Endothelial cell of hepatic sinusoid (primary cell): ENCODE data around the gene ECHDC3.

Experiments used
- in situ Hi-C: cut with HindIII; loops from 2 replicates; pipeline ENCODE4 v1.10.0; 2017; ENCODE audit warnings: low sequenced_read_pairs

Gene ECHDC3

DNA sequence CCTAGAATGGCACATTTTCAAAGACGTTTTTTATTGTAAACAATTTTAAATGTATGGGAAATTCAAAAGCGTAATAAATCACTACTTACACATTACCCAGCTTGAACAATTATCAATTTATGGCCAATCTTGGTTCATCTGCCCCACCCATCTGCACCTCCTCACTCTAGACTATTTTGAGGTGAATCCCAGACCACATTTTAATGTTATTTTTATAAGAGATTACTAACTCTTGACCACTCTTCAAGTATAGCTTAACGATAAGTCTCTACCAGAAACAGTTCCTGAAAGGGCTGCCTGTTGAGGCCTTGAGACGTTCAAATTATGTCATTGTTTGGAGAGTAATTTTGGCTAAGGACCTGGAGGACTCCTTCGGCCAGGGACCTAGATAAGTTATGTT is 33.2 kb downstream of the ECHDC3 start:
- in situ Hi-C loops: no loop called here

DNA sequence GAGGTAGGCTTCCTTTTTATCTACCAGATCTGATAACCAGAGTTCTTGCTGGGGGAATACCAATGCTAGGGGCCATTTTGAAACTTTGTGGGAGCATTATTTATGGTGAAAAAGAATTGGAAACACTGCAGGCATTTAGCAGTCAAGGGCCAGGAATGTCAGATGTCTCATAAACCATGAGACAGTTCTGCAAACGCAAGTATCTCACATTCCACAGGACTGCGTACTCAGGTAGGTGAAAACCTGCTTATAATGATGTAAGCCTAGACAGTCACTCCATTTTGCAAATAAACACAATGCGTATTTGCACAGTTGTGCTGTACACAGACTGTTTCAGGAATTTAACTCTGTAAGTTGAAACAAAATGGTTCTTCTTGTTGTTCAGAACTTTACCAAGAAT is 33.9 kb downstream of the ECHDC3 start:
- in situ Hi-C loops: no loop called here

DNA sequence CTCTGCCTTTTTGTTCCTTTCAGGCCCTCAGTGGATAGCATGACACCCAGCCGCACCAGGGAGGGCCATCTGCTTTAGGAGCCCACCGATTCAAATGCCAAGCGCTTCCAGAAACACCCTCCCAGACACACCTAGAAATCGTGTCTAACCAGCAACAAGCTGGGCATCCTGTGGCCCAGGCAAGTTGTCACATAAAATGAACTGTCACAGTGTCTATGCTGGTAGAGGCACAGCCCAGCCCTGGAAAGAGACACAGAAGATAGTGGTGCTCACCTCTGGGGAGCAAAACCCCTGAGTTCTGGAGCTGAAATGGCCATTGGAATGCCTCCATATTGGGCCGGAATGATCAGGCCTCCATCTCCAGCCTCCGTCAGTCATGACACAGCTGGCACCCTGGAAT is 38.9 kb downstream of the ECHDC3 start:
- in situ Hi-C loops: loop anchor here (5.0 kb wide), 1 partner anchor 41 kb away; the partner anchor contains the start of gene PROSER2

DNA sequence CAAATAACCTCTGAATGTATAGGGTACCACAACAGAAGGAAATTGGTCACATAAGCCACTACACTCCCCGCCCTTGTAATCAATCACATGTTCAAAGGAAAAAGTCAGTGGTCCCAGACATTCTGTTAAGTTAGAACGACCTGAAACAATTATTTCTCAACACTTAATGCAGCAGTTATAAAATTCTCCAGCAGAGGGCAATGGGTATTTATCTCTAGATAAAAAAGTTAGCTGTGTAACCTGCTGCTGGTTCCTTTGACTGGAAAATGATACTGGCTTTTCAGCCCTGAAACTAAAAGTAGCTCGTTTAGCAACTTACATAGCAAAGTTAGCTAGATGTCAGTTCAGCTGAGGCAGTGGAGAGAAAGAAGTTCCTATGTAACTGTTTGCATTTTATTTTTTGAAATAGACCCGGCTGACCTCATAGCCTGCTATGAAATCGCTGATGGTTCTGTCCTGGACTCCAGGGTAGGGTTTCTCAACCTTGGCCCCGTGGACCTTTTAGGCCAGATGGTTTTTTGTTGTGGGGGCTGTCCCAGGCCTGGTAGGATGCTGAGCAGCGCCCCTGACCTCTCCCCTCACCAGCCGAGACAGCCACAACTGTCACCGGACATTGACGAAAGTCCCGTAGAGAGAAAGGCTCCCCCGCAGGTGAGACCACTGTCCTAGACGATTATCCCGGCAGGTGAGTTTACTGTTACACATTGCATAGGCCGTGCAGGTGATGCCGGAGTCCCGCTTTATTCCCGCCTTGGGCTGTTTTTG is 40.8 kb downstream of the ECHDC3 start:
- in situ Hi-C loops: loop anchor here (5.0 kb wide), 1 partner anchor 39 kb away; the partner anchor contains the start of gene PROSER2

DNA sequence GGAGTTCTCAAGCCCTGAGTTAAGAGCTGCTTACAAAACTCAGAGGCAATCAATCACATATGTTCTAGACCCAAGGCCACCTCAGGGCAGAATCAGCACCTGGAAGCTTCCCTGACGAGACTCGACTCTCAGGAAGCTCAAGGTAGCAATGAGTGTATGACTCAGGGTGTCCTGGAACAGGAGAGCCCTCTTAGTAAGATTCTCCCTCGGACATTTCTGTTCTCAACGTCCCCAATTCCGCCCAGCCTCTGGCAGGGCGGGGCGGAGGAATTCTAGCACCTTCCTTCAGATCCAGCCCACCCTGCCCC is 41.3 kb downstream of the ECHDC3 start:
- in situ Hi-C loops: loop anchor here (5.0 kb wide), 1 partner anchor 39 kb away; the partner anchor contains the start of gene PROSER2

DNA sequence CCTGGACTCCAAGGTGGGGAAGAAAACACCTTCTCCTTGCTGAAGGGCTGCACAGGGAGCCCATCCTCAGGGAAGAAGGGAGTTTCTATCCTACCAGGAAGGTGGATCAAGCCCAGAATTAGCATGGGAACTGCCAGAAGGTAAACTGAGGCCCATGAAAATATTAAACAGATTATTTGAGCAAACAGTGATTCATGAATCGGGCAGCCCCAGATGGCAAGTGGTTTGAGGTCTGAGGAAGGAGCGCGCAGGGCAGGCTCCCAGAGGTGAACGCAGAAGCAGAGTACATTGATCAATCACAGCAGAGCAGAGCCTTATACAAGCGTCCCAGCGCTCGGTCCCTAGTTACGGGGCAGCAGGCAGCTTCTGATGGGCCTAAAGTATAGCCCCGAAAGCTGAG is 45.2 kb downstream of the ECHDC3 start:
- in situ Hi-C loops: no loop called here

DNA sequence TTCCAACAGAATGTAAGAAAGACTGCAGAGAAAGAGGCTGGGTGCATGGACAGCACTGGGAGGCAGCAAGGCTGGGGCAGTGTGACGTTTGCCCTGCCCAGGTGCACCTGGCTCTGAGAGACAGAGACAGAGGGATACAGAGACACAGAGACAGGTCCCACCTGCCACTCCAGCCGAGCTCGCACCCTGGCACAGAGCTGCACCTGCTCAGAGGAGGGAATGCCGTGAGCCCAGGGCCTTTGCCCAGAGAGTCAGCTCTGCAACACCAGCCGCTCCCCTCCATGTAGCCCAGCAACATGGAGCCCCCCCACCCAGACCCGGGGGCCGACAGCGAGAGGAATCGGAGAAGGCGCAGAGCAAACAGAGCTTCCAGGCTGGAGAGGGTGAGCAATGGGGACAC is 45.7 kb downstream of the ECHDC3 start:
- in situ Hi-C loops: no loop called here

DNA sequence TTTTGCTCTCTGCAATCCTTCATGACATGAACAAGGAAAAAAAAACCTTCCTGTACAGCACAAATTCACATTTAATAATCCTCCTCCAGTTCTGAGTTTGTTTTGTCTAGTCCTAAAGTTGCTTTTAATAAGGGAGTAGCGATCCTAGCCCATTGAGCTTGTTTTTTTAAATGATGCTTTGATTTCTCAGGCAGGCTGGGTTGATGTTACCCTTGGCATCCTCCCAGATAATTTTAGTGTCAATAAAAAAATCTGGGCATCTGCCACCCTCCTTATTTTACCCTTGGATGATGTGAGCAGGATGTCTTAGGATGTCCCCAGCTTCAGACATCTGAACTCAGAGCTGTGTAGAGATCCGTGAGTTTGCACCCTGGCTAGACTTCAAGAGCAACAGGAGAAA is 47.1 kb downstream of the ECHDC3 start:
- in situ Hi-C loops: no loop called here

DNA sequence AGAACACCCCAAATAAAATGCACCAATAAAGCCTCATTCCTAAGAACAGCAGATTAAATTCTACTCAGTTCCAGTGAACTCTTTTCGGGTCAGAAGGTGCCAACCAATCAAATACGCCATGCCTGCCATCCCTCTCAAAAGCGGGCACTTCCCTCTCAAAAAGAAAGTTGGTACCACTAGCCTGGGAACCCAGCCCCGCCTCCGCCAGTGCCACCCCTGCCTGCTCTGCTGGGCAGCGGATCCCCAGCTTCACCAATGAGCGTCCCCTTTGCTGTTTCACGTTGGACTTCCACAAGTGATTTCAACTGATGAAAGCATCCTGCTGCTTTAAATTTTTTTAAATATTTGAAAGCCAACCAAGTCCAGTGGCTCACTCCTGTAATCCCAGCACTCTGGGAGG is 47.8 kb downstream of the ECHDC3 start:
- in situ Hi-C loops: no loop called here

DNA sequence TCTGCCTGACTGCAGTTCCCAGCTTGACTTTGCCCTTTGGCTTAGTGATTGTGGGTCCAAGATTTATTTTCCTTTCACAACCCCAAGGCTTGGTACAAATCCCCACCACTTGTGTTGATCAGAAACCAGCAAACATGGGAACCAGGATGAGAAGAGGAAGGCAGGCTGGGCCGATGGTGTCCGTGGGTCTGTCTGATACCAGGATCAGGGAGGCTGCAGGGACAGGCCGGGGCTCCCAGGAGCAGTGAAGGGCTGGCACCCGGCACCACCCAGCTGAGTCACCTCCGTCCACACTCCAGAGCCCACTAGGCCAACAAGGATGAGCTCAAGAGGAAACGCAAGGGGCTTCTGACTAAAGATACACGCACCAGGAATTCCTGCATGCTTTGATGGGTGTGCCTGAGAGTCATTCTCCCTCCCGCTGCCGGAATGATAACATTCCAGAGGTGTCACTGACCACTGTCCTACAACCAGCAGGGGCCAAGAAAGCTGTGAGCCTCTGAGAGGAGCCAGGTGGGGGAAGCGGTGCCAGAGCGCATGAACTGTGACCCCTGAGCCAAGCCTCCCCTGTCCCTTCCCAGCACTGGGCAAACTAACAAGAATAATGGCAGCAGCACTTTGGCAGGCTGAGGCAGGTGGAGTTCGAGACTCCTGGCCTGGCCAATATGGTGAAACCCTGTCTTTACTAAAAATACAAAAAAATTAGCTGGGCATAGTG is 51.7 kb downstream of the ECHDC3 start:
- in situ Hi-C loops: no loop called here

DNA sequence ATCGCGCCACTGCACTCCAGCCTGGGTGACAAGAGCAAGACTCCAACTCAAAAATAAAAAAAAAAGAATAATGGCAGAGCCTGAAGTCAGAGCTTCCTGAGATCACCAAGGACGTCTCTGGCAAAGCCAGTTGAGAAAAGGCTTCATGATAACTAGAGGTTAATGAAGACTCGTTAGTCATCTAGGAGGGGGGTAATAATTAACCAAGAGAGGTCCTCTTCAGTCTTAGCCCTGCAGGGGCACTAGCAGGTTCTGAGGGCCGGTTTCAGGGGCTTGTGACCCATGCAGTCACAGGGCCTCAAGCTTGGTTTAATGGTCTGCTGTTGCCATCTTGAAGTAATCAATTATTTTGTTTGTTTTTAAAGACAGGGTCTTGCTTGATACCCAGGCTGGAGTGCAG is 52.4 kb downstream of the ECHDC3 start:
- in situ Hi-C loops: no loop called here

DNA sequence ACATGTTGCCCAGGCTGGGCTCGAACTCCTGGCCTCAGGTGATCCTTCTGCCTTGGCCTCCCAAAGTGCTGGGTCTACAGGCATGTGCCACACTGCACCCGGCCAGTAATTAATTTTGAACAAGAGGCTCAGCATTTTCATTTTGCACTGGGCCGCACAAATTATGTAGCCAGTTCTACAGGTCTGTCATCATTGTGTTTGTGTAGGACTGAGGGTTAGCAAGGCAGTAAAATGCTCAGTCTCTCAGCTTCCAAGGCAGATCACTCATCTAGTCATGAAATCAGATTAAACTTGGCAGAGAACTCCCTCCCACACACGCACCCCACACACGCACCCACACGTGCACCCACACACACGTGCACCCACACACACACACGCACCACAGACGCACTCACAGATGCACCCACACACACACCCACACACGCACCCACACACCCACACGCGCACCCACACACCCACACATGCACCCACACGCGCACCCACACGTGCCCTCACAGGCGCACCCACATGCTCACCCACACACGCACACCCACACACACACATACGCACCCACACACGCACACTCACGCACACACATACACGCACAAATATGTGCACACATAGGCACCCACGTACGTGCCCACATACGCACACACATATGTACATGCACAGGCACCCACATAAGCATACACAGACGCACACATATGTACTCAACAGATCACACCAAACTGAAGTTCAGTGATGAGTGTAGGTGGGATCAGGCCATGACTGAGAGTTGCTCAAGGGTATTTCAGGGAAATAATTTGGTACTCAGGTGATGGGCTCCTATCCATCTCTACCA is 53.1 kb downstream of the ECHDC3 start:
- in situ Hi-C loops: no loop called here

DNA sequence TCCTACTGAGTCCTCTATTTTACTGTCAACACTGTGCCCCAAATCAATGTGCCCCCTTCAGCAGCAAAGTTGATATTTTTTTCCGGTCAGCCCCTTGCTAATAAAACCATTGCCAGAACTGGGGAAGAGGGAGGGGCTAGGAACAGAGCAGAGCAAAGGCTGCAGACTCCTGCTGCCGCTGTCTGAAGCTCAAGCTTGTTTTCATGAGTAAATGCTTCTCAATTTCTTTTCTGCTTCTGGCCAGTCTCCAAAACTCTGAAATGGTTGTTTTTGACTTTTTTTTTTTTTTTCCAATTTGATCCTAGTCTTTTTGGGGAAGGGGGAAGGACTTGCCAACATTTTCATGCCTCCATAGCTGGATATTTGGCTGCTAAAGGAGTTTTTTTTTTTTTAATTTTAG is 54.3 kb downstream of the ECHDC3 start:
- in situ Hi-C loops: no loop called here

DNA sequence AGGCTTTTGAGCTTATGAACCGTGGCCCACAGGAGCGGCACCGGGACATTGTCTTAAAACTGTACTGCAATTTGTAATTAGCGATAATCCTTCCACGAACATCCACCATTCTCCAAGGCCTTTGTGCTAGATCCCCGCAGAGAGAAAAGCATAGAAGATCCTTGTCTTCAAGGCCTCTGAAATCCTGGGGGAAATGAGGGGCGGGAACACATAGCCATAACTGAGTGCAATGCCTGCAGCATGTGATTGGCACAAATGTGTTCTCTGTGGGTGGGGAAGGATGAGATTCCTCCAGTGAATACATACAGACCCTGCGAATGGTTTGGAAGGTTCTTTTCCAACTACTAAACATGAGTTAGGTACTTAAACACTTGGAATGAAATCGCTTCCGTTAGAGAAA is 55.1 kb downstream of the ECHDC3 start:
- in situ Hi-C loops: no loop called here

DNA sequence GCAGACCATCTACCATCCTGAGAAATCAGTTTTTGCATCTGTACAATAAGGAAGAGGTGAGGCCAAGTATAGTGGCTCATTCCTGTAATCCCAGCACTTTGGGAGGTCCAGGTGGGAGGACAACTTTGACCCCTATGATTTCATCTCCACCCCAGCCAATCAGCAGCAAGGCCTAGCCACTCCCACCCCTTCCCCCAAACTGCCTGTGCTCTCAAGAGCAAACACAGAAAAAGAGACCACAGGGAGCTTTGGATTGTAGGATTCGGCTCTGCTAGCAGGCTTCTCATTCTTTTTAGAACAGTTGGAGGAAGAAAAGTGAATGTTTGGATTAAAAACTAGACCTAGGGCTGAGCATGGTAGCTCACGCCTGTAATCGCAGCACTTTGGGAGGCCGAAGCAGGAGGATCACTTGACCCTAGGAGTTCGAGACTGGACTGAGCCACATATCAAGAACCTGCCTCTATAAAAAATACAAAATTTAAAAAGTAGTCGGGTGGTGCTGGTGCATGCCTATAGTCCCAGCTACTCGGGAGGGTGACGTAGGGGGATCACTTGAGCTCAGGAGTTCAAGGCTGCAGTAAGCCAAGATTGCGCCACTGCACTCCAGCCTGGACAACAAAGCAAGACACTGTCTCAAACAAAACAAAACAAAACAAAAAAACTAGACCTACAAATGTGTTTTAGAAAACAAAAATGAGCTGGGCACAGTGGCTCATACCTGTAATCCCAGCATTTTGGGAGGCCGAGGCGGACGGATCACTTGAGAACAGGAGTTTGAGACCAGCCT is 55.9 kb downstream of the ECHDC3 start:
- in situ Hi-C loops: no loop called here

DNA sequence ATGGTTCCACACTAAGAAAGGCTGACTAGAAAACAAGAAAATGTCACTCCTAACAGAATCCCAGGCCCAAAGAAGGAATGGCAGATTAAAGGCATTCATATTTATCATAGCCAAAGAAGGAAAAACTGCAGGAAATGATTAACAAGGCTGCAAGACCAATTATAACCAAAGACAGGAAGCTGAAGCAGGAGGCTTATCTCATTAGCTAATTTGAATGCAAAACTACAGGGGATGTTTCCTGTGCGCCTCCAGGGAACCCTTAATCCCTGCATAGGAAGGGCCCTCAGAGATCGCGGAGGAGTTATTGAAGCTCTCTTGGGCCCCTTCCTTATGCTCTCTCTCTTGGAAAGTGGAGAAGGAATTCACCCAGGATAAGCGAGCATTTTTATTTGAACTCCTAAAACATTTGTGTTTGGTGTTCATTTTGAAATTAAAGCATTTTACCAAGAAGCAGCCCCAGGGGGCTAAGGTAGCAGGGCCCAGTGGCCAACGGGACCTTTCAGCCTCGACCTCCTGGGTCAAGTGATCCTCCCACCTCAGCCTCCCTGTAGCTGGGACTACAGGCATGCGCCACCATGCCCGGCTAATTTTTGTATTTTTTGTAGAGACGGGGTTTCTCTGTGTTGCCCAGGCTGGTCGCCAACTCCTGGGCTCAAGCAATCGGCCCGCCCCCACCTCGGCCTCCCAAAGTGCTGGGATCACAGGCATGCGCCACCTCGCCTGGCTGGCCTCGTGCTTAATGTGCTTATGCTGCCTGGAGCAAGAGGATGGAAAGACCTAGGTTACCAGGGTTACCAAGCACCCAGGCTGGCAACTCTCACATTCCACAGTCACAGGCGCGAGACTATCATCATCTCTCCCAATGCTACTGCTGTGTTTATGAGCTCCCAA is 56.9 kb downstream of the ECHDC3 start:
- in situ Hi-C loops: no loop called here

DNA sequence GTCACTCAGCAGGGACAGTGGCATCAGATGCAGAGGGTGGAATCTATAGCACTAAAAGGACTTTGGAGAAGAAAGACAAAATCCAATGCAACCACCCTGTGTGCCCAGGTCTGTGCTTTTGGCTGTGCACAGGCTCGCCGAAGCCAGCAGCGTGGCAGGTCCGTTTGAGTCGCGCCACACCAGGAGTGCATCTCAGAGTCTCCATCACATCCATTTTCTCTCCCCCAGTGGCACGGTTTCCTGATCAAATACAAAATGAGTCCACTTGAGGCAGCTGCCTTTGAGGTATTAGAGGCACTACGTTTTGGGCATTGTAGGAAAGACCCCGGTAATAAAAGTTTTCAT is 57.5 kb downstream of the ECHDC3 start:
- in situ Hi-C loops: no loop called here

DNA sequence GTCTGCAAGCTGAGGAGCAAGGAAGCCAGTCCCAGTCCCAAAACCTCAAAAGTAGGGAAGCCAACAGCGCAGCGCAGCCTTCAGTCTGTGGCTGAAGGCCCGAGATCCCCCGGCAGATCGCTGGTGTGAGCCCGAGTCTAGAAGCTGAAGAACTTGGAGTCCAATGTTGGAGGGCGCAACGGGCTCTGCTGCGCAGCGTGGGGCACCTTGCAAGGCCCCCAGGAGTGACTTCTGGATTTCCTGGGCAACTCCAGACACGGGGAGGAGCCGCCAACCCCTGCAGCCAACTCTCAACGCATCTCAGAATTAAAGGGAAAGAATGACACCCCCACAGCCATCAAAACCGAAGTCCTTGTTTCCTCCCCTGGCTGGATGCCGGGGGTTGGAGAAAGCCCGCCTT is 62.2 kb downstream of the ECHDC3 start:
- in situ Hi-C loops: no loop called here

DNA sequence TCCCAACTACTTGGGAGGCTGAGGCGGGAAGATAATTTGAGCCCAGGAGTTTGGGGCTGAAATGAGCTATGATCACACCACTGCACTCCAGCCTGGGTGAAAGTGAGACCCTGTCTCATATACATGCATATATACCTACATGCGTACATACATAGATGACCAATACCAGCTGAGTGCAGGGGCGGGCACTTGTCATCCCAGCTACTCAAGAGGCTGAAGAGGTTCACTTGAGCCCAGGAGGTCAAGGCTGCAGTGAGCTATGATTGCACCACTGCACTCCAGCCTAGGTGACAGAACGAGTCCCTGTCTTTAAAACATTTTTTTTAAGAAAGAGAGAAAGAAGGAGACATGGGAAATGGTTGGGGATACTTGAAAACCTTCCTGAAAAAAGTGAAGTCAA is 63.6 kb downstream of the ECHDC3 start:
- in situ Hi-C loops: no loop called here

DNA sequence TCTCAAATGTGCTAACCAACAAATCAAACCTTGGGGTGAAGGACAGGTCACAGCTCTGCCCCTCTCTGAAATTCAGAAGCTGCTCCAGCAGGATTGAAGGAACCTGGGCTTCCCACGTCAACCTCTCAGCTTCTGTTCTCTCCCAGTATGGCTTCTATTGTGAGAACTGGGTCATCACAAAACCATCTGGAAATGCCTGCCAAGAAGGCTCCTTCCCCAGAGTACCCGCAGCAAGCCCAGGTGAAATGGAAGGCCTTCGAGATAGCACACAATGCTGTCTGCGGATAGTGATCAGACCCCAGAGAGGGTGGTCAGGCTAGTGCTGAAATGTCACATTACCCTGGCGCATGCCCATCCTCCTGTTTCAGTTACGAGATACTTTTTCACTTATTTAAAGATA is 64.5 kb downstream of the ECHDC3 start:
- in situ Hi-C loops: no loop called here
